ENCODE measurements around the gene SNORC.

DNA sequence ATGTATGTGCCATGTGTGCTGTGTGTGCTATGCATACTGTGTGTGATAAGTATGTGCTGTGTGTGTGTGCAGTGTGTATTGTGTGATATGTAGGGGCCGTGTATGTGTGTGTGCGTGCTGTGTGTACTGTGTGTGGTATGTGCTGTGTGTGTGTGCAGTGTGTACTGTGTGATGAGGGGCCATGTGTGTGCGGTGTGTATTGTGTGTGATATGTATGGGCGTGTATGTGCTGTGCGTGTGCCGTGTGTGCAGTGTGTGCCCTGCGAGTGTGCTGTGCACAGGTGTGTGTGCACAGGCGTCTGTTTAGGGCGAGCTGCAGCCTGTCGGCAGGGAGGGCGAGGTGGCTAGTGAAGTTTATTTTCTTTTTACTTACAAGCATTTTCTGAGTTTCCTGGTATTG lies 16.1 kb downstream of the SNORC start:
- TF ChIP-seq BHLHE40 (IDR thresholded peaks at IDR 0.05; ENCODE audit: borderline replicate concordance) (no peak), L3MBTL2 (conservative IDR thresholded peaks at IDR 0.05) (no peak), FOXK2 (IDR thresholded peaks at IDR 0.05) (no peak), SP1 (IDR thresholded peaks at IDR 0.05) (no peak), FOXA1 (IDR thresholded peaks at IDR 0.05) (no peak)
- TF ChIP-seq, protein P1, sequence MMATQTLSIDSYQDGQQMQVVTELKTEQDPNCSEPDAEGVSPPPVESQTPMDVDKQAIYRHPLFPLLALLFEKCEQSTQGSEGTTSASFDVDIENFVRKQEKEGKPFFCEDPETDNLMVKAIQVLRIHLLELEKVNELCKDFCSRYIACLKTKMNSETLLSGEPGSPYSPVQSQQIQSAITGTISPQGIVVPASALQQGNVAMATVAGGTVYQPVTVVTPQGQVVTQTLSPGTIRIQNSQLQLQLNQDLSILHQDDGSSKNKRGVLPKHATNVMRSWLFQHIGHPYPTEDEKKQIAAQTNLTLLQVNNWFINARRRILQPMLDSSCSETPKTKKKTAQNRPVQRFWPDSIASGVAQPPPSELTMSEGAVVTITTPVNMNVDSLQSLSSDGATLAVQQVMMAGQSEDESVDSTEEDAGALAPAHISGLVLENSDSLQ (IDR thresholded peaks at IDR 0.05) = no peak

Data from HEK293T (cell line).